Coronary artery (tissue), 2 donors: ENCODE measurements around the gene FERMT3.

Source experiments
- DNase-seq: peaks from one replicate; pipeline ENCODE4 v3.0.0-alpha.2; 2017; ENCODE audit warnings: low spot score
- H3K27ac ChIP-seq, 2 donors: fragments of 200-600 bp; sonication (generic); one replicate each; pipeline ENCODE4 v1.5.1; 2016 to 2019
- H3K4me3 ChIP-seq: fragments of 200-600 bp; sonication (generic); 2 replicates; pipeline ENCODE4 v1.5.1; 2016; ENCODE audit warnings: mild to moderate bottlenecking, moderate library complexity
- TF ChIP-seq, protein P1 (sequence below): fragments of 200-600 bp; sonication (generic); IDR thresholded peaks from one replicate; pipeline ENCODE4 v1.5.1; 2019; ENCODE audit warnings: antibody characterized with exemption

FERMT3 gene

DNA sequence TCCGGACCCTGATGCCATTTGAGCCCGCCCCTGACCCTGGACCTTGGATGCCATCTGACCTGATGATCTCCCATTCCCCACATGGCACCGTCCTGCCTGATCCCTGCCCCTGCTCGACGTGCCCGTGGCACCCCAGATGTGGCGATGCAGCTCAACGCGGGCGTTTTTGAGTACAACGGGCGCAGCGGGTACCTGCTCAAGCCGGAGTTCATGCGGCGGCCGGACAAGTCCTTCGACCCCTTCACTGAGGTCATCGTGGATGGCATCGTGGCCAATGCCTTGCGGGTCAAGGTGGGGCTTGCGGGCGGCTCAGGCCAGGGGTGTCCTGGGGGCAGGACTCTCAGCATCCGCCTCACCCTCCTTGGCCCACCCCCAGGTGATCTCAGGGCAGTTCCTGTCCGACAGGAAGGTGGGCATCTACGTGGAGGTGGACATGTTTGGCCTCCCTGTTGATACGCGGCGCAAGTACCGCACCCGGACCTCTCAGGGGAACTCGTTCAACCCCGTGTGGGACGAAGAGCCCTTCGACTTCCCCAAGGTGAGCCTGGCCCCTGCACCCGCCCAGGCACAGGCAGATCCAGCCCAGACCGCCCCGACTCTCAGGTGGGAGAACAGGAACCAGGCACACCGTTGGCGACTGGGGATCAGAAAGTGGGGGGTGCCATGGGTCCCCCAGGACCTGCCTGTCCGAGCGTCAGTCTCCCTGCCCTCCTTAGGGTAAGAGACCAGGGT, 55.9 kb downstream of the FERMT3 start:
- Histone ChIP-seq H3K4me3 (no peak overlapping the region), H3K27ac (no peak overlapping the region)
- DNase-seq, result no peak
- TF ChIP-seq, protein P1, sequence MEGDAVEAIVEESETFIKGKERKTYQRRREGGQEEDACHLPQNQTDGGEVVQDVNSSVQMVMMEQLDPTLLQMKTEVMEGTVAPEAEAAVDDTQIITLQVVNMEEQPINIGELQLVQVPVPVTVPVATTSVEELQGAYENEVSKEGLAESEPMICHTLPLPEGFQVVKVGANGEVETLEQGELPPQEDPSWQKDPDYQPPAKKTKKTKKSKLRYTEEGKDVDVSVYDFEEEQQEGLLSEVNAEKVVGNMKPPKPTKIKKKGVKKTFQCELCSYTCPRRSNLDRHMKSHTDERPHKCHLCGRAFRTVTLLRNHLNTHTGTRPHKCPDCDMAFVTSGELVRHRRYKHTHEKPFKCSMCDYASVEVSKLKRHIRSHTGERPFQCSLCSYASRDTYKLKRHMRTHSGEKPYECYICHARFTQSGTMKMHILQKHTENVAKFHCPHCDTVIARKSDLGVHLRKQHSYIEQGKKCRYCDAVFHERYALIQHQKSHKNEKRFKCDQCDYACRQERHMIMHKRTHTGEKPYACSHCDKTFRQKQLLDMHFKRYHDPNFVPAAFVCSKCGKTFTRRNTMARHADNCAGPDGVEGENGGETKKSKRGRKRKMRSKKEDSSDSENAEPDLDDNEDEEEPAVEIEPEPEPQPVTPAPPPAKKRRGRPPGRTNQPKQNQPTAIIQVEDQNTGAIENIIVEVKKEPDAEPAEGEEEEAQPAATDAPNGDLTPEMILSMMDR, result no peak

DNA sequence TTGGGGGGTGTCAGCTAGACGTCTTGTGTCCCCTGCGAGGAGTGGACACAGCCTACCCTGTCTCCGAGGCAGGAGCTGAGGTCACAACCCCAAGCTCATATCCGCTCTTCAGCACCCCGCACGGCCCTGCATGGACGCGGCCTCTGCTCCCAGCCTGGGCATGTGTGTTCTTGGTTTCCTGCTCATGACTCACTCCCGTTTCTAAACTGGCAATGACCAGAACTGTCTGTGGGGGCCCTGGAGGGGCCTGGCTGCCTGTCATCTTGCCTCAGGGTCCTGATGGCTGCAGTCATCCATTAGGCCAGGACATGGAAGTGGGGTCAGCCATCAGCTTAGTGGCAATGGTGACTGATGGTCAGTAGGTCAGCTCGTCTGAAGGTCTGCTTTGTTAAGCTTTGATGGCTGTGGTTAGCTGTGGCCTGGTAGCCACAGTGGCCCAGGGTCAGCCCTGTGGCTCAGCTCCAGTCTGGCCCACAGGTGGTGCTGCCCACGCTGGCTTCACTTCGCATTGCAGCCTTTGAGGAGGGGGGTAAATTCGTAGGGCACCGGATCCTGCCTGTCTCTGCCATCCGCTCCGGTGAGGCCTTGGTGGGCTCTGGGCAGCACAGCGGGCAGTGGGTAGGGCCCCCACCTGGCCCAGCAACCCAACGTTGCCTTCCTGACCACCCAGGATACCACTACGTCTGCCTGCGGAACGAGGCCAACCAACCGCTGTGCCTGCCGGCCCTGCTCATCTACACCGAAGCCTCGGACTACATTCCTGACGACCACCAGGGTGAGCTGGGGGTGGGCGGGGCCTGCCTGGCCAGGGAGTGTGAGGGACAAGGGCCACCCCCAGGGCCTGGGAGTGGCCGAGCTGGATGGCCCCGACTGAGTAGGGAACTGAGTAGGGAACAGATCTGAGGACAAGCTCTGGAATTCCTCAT, 56.8 kb downstream of the FERMT3 start:
- DNase-seq, result no peak

DNA sequence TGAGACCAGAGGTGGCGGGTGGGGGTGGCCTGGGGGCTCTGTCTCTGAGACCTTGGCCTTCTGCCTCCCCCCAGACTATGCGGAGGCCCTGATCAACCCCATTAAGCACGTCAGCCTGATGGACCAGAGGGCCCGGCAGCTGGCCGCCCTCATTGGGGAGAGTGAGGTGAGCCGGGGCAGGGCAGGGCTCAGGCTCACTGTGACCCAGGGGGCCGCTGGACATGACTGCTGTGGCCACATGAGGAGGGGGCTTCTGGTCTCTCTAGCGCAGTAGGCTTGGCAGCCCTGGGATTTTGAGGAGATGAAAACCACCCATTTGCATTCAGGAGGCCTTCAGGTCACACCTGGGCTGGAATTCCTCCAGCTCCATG, 57.4 kb downstream of the FERMT3 start:
- DNase-seq, result no peak
- Histone ChIP-seq H3K27ac (no peak overlapping the region), H3K4me3 (no peak overlapping the region)
- TF ChIP-seq, protein P1, result no peak

More for the DNA sequence above, 56.8 kb downstream of the FERMT3 start:
- Histone ChIP-seq H3K4me3 (no peak overlapping the region), H3K27ac (no peak overlapping the region)
- TF ChIP-seq, protein P1, result no peak

DNA sequence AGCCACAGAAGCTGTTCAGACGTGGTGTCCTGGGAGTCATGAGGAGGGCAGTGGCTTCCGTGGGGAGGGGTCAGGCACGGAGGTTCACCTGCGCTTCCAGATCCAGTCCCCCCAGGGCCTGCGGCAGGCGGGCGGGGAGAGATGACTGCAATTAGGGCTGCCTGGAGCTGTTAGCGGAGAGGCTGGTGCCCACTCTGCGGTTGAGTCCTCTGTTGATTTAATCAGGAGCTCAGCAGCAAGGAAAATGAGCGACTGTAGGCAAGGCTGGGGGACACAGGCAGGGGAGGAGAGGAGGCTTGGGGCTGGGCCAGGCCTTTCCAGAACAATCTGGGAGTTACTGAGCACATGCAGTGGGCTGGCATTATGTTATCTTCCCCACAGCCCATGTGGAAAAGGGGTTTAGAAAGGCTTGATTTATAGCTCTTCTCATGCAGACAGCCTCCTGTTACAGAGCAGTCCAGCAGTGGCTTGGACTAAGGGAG, 57.9 kb downstream of the FERMT3 start:
- Histone ChIP-seq H3K27ac (no peak overlapping the region), H3K4me3 (no peak overlapping the region)
- TF ChIP-seq, protein P1, result no peak
- DNase-seq, result no peak

DNA sequence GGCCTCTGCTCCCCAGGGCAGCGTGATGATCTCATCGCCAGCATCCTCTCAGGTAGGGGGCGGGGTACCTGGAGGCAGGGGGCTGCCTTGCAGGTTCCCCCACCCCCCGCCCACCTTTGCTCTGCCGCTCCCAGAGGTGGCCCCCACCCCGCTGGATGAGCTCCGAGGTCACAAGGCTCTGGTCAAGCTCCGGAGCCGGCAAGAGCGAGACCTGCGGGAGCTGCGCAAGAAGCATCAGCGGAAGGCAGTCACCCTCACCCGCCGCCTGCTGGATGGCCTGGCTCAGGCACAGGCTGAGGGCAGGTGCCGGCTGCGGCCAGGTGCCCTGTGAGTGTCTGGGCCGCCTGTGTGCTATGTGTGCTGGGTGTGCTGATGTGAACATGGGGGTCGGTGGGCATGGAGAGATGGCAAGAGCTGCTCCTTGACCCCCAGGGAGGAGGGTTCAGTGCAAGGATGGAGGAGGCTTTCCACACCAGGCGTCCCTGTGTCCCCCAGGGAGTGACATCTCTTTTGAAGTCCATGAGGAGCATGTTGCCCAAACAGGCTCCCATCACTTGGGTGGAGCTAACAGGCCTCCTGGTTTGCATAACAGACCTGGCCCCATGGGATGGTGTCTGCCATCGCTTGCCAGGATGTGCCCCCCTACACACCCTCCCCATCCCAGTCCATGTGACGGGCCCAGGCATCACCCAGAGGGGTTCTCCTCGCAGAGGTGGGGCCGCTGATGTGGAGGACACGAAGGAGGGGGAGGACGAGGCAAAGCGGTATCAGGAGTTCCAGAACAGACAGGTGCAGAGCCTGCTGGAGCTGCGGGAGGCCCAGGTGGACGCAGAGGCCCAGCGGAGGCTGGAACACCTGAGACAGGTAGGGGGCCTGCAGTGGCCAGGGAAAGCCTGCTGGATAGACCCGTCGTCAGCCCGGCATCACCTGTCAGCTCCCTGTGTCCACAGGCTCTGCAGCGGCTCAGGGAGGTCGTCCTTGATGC, 58.9 kb downstream of the FERMT3 start:
- no peak for DNase-seq
- TF ChIP-seq, protein P1, result no peak
- Histone ChIP-seq H3K27ac (no peak overlapping the region), H3K4me3 (no peak overlapping the region)

DNA sequence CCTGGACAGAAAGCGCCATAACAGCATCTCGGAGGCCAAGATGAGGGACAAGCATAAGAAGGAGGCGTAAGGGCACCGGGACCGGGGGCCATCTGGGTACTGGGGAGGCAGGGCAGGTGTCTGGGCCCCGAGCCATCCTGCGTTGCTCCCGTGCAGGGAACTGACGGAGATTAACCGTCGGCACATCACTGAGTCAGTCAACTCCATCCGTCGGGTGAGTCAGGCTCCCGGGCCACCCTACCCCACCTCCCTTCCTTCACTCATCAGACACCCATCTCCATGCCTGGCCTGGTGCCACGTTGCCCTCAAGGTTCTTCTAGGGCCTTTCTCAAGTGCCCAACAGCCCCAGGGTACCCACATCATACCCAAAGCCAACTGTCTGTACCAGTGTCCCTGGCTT, 59.8 kb downstream of the FERMT3 start:
- Histone ChIP-seq H3K27ac (no peak overlapping the region), H3K4me3 (no peak overlapping the region)
- TF ChIP-seq, protein P1, result no peak
- DNase-seq, result no peak
